ENCODE measurements around the gene SCGB1D1. TPM values are rescaled to one million over a fixed set of nuclear protein-coding genes. Genes with fewer than 3 reads are reported as not detected.
A peak's percentile ranks its signal among the peaks of the same experiment; 100 is the strongest.

SCGB1D1 gene
- polyA plus RNA-seq, 3 donors: not detected

- H3K4me1 Mint-ChIP-seq: no peaks in the 10 kb centered on the region
- no peak overlapping the region for H3K27ac Mint-ChIP-seq
- no peak overlapping the region for H3K27ac ChIP-seq (ENCODE audit: low read depth in 1 of 2, low read length in 2 of 2)
- H3K4me1 ChIP-seq (ENCODE audit: control insufficient read depth in 1 of 2, insufficient read depth in 2 of 2, low read length in 2 of 2): no peaks in the 10 kb centered on the region
- intact Hi-C loops (cut with micrococcal nuclease): no loop called here
- TF ChIP-seq CTCF (IDR thresholded peaks at IDR 0.05): no peak
- no peaks in the 10 kb centered on the region for H3K9me3 ChIP-seq (replicated peaks in 1 of 2; ENCODE audit: control insufficient read depth in 1 of 2, insufficient read depth in 1 of 2, low read length in 2 of 2)
- no peak overlapping the region for H3K4me3 ChIP-seq (replicated peaks in 1 of 3; ENCODE audit: low read depth in 2 of 3, low read length in 3 of 3)
- H3K4me3 Mint-ChIP-seq: peak overlapping the region in 1 of 2 donors; percentile 7
- no peaks in the 10 kb centered on the region for H3K36me3 Mint-ChIP-seq
- DNase-seq: no peak
- no peaks in the 10 kb centered on the region for H3K79me2 ChIP-seq (ENCODE audit: insufficient read depth, low read length)
- WGBS (ENCODE audit: insufficient coverage): 93% methylated on average over 4 of the region's 5 CpGs
- no peak overlapping the region for H2AFZ ChIP-seq (ENCODE audit: insufficient read depth, low read depth, low read length, poor library complexity, severe bottlenecking)
- no peaks in the 10 kb centered on the region for H4K20me1 ChIP-seq (ENCODE audit: insufficient read depth, low read length)
- H3K9me3 Mint-ChIP-seq: peaks cover 0 to 10% (median 2%) of the 10 kb centered on the region in 7 donors
- H3K36me3 ChIP-seq (replicated peaks in 1 of 2; ENCODE audit: control insufficient read depth in 1 of 2, insufficient read depth in 2 of 2, low read length in 2 of 2): no peaks in the 10 kb centered on the region
- peaks cover 10 to 12% (median 11%) of the 10 kb centered on the region in 3 donors for H3K27me3 Mint-ChIP-seq (ENCODE audit: low read depth in 3 of 3)
- H3K4me2 ChIP-seq (replicated peaks; ENCODE audit: extremely low read depth, low read length, poor library complexity, severe bottlenecking): no peak overlapping the region
- H3K9ac ChIP-seq (ENCODE audit: insufficient read depth, low read length, poor library complexity, severe bottlenecking): no peak overlapping the region
- H3K27me3 ChIP-seq (ENCODE audit: control insufficient read depth in 2 of 2, insufficient read depth in 2 of 2, low read length in 2 of 2): no peaks in the 10 kb centered on the region
Observed at GRCh38 chr11:62179995-62180394, 10.0 kb upstream of the SCGB1D1 start.

DNA sequence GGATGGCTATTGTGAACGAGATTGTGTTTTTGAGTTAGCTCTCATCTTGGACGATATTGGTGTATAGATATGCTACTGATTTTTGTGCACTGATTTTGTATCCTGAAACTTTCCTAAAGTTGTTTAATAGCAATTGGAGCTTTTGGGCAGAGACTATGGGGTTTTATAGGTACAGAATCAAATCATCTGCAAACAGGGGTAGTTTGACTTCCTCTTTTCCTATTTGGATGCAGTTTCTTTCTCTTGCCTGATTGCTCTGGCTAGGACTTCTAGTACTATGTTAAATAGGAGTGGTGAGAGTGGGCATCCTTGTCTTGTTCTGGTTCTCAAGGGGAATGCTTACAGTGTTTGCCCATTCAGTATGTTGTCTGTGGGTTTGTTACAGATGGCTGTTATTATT, 8.9 kb upstream of the SCGB1D1 start:
- Mint-ChIP-seq H3K27me3 (ENCODE audit: low read depth in 3 of 3) (peaks cover 9 to 16% (median 11%) of the 10 kb centered on the region in 3 donors), H3K4me1 (no peaks in the 10 kb centered on the region), H3K36me3 (no peaks in the 10 kb centered on the region), H3K4me3 (no peak overlapping the region), H3K9me3 (peaks cover 0 to 10% (median 2%) of the 10 kb centered on the region in 7 donors), H3K27ac (no peak overlapping the region)
- no peaks in the 10 kb centered on the region for H3K4me1 ChIP-seq (ENCODE audit: control insufficient read depth in 1 of 2, insufficient read depth in 2 of 2, low read length in 2 of 2)
- H4K20me1 ChIP-seq (ENCODE audit: insufficient read depth, low read length): no peaks in the 10 kb centered on the region
- intact Hi-C loops (cut with micrococcal nuclease): no loop called here
- no peaks in the 10 kb centered on the region for H3K79me2 ChIP-seq (ENCODE audit: insufficient read depth, low read length)
- no peak for DNase-seq
- no peaks in the 10 kb centered on the region for H3K36me3 ChIP-seq (replicated peaks in 1 of 2; ENCODE audit: control insufficient read depth in 1 of 2, insufficient read depth in 2 of 2, low read length in 2 of 2)
- H2AFZ ChIP-seq (ENCODE audit: insufficient read depth, low read depth, low read length, poor library complexity, severe bottlenecking): no peak overlapping the region
- no peak overlapping the region for H3K9ac ChIP-seq (ENCODE audit: insufficient read depth, low read length, poor library complexity, severe bottlenecking)
- H3K4me3 ChIP-seq (replicated peaks in 1 of 3; ENCODE audit: low read depth in 2 of 3, low read length in 3 of 3): no peak overlapping the region
- H3K4me2 ChIP-seq (replicated peaks; ENCODE audit: extremely low read depth, low read length, poor library complexity, severe bottlenecking): no peak overlapping the region
- WGBS (ENCODE audit: insufficient coverage): 100% methylated on average over 2 of the region's 2 CpGs
- H3K27me3 ChIP-seq (ENCODE audit: control insufficient read depth in 2 of 2, insufficient read depth in 2 of 2, low read length in 2 of 2): no peaks in the 10 kb centered on the region
- no peak for TF ChIP-seq CTCF (IDR thresholded peaks at IDR 0.05)
- H3K27ac ChIP-seq (ENCODE audit: low read depth in 1 of 2, low read length in 2 of 2): no peak overlapping the region
- H3K9me3 ChIP-seq (replicated peaks in 1 of 2; ENCODE audit: control insufficient read depth in 1 of 2, insufficient read depth in 1 of 2, low read length in 2 of 2): no peaks in the 10 kb centered on the region

Data from CD14-positive monocyte (primary cell).